Measurements from ENCODE around the gene CST8. TPM values are rescaled to one million over a fixed set of nuclear protein-coding genes. Genes with fewer than 3 reads are reported as not detected.

CST8 gene
- total and polyA plus RNA-seq, 2 of the 4 experiments (the other 2 are of a cell fraction), result not detected

DNA sequence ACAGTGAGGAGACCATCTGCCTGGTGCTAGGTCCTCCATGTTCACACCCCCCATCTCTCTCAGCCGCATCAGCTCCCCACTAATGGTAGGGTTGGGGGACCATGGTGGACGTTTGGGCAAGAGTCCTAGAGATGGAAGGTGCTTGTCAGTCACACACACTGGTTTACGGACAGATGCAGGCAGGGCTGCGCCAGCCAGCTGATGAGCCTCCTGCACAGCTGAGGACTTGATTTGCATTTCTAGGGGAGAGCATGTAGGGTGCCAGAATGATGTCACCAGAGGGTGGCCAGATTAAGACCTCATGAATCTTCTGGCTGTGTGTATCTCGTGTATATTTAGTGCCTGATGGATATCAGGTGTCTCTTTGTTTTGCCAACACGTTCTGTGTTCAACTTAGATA, 28.6 kb downstream of the CST8 start:
- POLR2A ChIA-PET (ENCODE audit: unreplicated experiment), result no interaction called here
- Histone ChIP-seq H3K9ac (ENCODE audit: low read depth, low read length) (no peak overlapping the region), H2BK120ac (ENCODE audit: low read depth, low read length) (no peak overlapping the region), H4K91ac (ENCODE audit: insufficient read depth, low read depth, low read length) (no peak overlapping the region), H3K9me1 (ENCODE audit: insufficient read depth, low read length) (no peaks in the 10 kb centered on the region), H2BK15ac (ENCODE audit: low read depth, low read length) (no peak overlapping the region), H3K36me3 (ENCODE audit: control insufficient read depth, insufficient read depth, low read length) (no peaks in the 10 kb centered on the region), H4K5ac (ENCODE audit: low read depth, low read length) (no peak overlapping the region), H3K23ac (ENCODE audit: low read depth, low read length) (no peak overlapping the region), H2AK5ac (ENCODE audit: low read depth, low read length) (no peak overlapping the region), H3K4ac (ENCODE audit: low read depth, low read length) (no peak overlapping the region), H2AK9ac (replicated peaks; ENCODE audit: low read depth, low read length, poor library complexity) (no peak overlapping the region), H4K20me1 (ENCODE audit: insufficient read depth, low read length) (no peaks in the 10 kb centered on the region), H3K27ac (ENCODE audit: insufficient read depth, low read length) (no peak overlapping the region), H3K18ac (ENCODE audit: low read depth, low read length) (no peak overlapping the region), H3K27me3 (ENCODE audit: control insufficient read depth, insufficient read depth, low read length) (no peaks in the 10 kb centered on the region), H3K4me3 (ENCODE audit: insufficient read depth, low read depth, low read length) (no peak overlapping the region), H3K14ac (replicated peaks; ENCODE audit: low read depth, low read length) (no peak overlapping the region), H3K79me1 (ENCODE audit: low read depth in 1 of 2, low read length in 2 of 2) (no peaks in the 10 kb centered on the region), H3K4me1 (ENCODE audit: control insufficient read depth, insufficient read depth, low read length) (no peaks in the 10 kb centered on the region), H2AFZ (replicated peaks; ENCODE audit: low read length, poor library complexity) (no peak overlapping the region), H4K8ac (ENCODE audit: low read depth in 2 of 2, low read length in 2 of 2) (no peak overlapping the region), H2BK5ac (ENCODE audit: low read depth, low read length, poor library complexity, severe bottlenecking) (no peak overlapping the region), H2BK20ac (ENCODE audit: low read depth, low read length) (no peak overlapping the region), H3K9me3 (ENCODE audit: control insufficient read depth, insufficient read depth, low read length) (no peaks in the 10 kb centered on the region; the same call in 1 of the 2 replicates), H3K56ac (ENCODE audit: extremely low read depth, insufficient read depth, low read length) (no peak overlapping the region), H3K4me2 (ENCODE audit: low read depth, low read length) (no peak overlapping the region)
- dilution Hi-C loops (cut with HindIII; ENCODE audit: low sequenced_read_pairs, unreplicated experiment), result no loop called here
- DNase-seq (no peak), ATAC-seq (ENCODE audit: low read depth) (no peak)
- CTCF ChIA-PET, result no interaction called here
- in situ Hi-C loops (cut with MboI; ENCODE audit: low sequenced_read_pairs), result no loop called here
- 80% methylated on average over 1 of the region's 6 CpGs; no CpG with 5 or more reads in 1 of the 2 experiments for WGBS, 2 experiments (ENCODE audit: extremely low coverage in 2 of 2, insufficient read length in 1 of 2)
- no peak for TF ChIP-seq RFX5 (IDR thresholded peaks at IDR 0.05; ENCODE audit: low read depth, low read length)
- no peak for TF ChIP-seq SMC3 (IDR thresholded peaks at IDR 0.05; ENCODE audit: low read depth, low read length)
- TF ChIP-seq, protein P1, sequence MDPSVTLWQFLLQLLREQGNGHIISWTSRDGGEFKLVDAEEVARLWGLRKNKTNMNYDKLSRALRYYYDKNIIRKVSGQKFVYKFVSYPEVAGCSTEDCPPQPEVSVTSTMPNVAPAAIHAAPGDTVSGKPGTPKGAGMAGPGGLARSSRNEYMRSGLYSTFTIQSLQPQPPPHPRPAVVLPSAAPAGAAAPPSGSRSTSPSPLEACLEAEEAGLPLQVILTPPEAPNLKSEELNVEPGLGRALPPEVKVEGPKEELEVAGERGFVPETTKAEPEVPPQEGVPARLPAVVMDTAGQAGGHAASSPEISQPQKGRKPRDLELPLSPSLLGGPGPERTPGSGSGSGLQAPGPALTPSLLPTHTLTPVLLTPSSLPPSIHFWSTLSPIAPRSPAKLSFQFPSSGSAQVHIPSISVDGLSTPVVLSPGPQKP (IDR thresholded peaks at IDR 0.05; ENCODE audit: borderline replicate concordance, low read depth, low read length), result no peak
- TF ChIP-seq CHD1 (IDR thresholded peaks at IDR 0.05; ENCODE audit: low read depth, low read length), result no peak
- no peak for TF ChIP-seq POLR2A (IDR thresholded peaks at IDR 0.05; ENCODE audit: low read depth, low read length)
- TF ChIP-seq RAD21 (IDR thresholded peaks at IDR 0.05; ENCODE audit: low read length), result no peak
- no peak for TF ChIP-seq MAFK (IDR thresholded peaks at IDR 0.05; ENCODE audit: low read depth, low read length)
- TF ChIP-seq CEBPB (IDR thresholded peaks at IDR 0.05; ENCODE audit: low read depth, low read length), result no peak
- no peak for TF ChIP-seq FOS (IDR thresholded peaks at IDR 0.05; ENCODE audit: low read depth, low read length)
- no peak for TF ChIP-seq USF2 (IDR thresholded peaks at IDR 0.05; ENCODE audit: low read depth, low read length)
- TF ChIP-seq RCOR1 (IDR thresholded peaks at IDR 0.05; ENCODE audit: insufficient replicate concordance, low read length), result no peak
- no peak for TF ChIP-seq MAZ (IDR thresholded peaks at IDR 0.05; ENCODE audit: borderline replicate concordance, low read depth, low read length)
- no peak for TF ChIP-seq NFE2L2 (IDR thresholded peaks at IDR 0.05; ENCODE audit: low read depth, low read length)
- no peak for TF ChIP-seq MXI1 (IDR thresholded peaks at IDR 0.05; ENCODE audit: borderline replicate concordance, low read depth, low read length)
- TF ChIP-seq CTCF (conservative IDR thresholded peaks at IDR 0.05; ENCODE audit: low read depth, low read length), result no peak
- TF ChIP-seq BHLHE40 (IDR thresholded peaks at IDR 0.05; ENCODE audit: low read depth, low read length), result no peak
- no TSS peak for BruUV-seq (replicated peaks)
- intact Hi-C loops (cut with micrococcal nuclease), result no loop called here
